Neutrophil (primary cell): Measurements from ENCODE around the gene GEN1.

Experiments
- H3K27ac ChIP-seq: fragments of 200-600 bp; sonication (generic); 2 replicates; pipeline ENCODE4 v1.5.1; 2016; ENCODE audit warnings: mild to moderate bottlenecking, moderate library complexity
- H3K27me3 ChIP-seq: fragments of 200-600 bp; sonication (generic); 2 replicates; pipeline ENCODE4 v1.6.0; 2016; ENCODE audit warnings: mild to moderate bottlenecking
- H3K36me3 ChIP-seq: fragments of 200-600 bp; sonication (generic); 2 replicates; pipeline ENCODE4 v1.5.1; 2017
- H3K4me1 ChIP-seq, 2 experiments: fragments of 200-600 bp in 1 of 2; sonication (generic) in 1 of 2; 1 replicate in 1 of 2; 2 replicates in 1 of 2; pipeline versions ENCODE4 v1.5.1 to v1.6.1; 2013 to 2016; ENCODE audit warnings: low read depth in 1 of 2, low read length in 1 of 2, mild to moderate bottlenecking in 1 of 2, moderate library complexity in 1 of 2; ENCODE audit not compliant: control insufficient read depth in 1 of 2, insufficient read depth in 1 of 2
- H3K4me3 ChIP-seq, 2 experiments: fragments of 200-600 bp in 1 of 2; sonication (generic) in 1 of 2; 1 replicate in 1 of 2; 2 replicates in 1 of 2; pipeline ENCODE4 v1.5.1; 2013 to 2016; ENCODE audit warnings: low read depth in 1 of 2, low read length in 1 of 2, mild to moderate bottlenecking in 1 of 2, moderate library complexity in 1 of 2
- H3K9me3 ChIP-seq: fragments of 200-600 bp; sonication (generic); 2 replicates; pipeline ENCODE4 v1.5.1; 2016
- CTCF ChIP-seq: fragments of 200-600 bp; sonication (generic); IDR thresholded peaks from 2 replicates; pipeline ENCODE4 v1.5.1; 2016; ENCODE audit warnings: antibody characterized with exemption

GEN1 gene

GRCh38 chr2:17772532-17772931 lies 18.6 kb downstream of the GEN1 start:
- Histone ChIP-seq H3K36me3 (peaks cover 38% of the 10 kb centered on the region), H3K4me1 (no peaks in the 10 kb centered on the region), H3K27me3 (no peaks in the 10 kb centered on the region), H3K9me3 (no peaks in the 10 kb centered on the region), H3K27ac (no peak overlapping the region), H3K4me3 (no peak overlapping the region)
- no peak for TF ChIP-seq CTCF

DNA sequence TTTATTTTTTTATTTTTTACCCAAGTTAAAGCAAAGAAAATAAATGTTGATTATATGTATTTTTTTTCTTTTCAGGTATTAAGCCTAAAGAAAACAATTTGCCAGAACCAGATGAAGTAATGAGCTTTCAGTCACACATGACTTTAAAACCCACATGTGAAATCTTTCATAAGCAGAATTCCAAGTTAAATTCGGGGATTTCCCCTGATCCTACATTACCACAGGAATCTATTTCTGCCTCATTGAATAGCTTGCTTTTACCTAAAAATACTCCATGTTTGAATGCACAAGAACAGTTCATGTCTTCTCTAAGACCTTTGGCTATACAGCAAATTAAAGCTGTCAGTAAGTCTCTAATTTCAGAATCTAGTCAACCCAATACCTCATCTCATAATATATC lies 26.6 kb downstream of the GEN1 start:
- Histone ChIP-seq H3K36me3 (peaks cover 29% of the 10 kb centered on the region), H3K27me3 (no peaks in the 10 kb centered on the region), H3K4me3 (no peak overlapping the region), H3K27ac (no peak overlapping the region), H3K9me3 (no peaks in the 10 kb centered on the region), H3K4me1 (no peaks in the 10 kb centered on the region)
- no peak for TF ChIP-seq CTCF

DNA sequence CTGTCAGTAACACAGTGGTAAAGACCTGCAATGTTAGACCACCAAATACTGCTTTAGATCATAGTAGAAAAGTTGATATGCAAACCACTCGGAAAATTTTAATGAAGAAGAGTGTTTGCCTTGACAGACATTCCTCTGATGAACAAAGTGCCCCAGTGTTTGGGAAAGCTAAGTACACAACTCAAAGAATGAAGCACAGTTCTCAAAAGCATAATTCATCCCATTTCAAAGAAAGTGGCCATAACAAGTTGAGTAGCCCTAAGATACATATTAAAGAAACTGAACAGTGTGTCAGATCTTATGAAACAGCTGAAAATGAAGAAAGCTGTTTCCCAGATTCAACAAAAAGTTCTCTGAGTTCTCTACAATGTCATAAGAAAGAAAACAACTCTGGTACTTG lies 27.5 kb downstream of the GEN1 start:
- Histone ChIP-seq H3K27ac (no peak overlapping the region), H3K4me3 (no peak overlapping the region), H3K27me3 (no peaks in the 10 kb centered on the region), H3K9me3 (no peaks in the 10 kb centered on the region), H3K4me1 (no peaks in the 10 kb centered on the region), H3K36me3 (peaks cover 24% of the 10 kb centered on the region)
- TF ChIP-seq CTCF = no peak

GRCh38 chr2:17786727-17787126 lies 32.8 kb downstream of the GEN1 start:
- no peaks in the 10 kb centered on the region for H3K36me3 ChIP-seq
- no peak for TF ChIP-seq CTCF
- H3K9me3 ChIP-seq = no peaks in the 10 kb centered on the region

GRCh38 chr2:17788773-17789172 lies 34.8 kb downstream of the GEN1 start:
- TF ChIP-seq CTCF = no peak

More at GRCh38 chr2:17786727-17787126, 32.8 kb downstream of the GEN1 start:
- Histone ChIP-seq H3K4me1 (no peaks in the 10 kb centered on the region), H3K27me3 (peaks cover 21% of the 10 kb centered on the region), H3K27ac (no peak overlapping the region), H3K4me3 (no peak overlapping the region)

DNA sequence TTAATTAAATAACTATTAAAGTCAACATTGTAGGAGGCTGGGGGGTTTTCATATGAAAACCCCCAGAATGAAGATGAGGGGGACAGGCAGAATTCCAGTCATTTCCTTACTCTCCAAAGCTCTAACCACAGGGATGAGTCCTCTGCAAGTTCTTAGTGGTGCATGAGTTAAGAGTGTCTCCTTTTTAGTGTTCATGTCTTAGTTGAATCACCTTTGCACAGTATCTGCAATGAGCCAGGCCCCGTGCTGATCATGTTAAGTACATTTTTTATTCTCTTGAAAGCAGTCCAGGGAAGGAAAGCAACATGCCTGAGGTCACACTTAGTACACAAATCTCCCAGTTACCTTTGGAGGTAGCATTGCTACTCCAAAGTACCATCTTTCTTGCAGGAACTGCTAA lies 36.6 kb downstream of the GEN1 start:
- Histone ChIP-seq H3K9me3 (no peaks in the 10 kb centered on the region), H3K4me1 (no peaks in the 10 kb centered on the region), H3K4me3 (no peak overlapping the region), H3K36me3 (no peaks in the 10 kb centered on the region), H3K27ac (no peak overlapping the region), H3K27me3 (peaks cover 27% of the 10 kb centered on the region)
- TF ChIP-seq CTCF = no peak

More at GRCh38 chr2:17788773-17789172, 34.8 kb downstream of the GEN1 start:
- Histone ChIP-seq H3K27ac (no peak overlapping the region), H3K9me3 (no peaks in the 10 kb centered on the region), H3K4me3 (no peak overlapping the region), H3K27me3 (peaks cover 27% of the 10 kb centered on the region), H3K36me3 (no peaks in the 10 kb centered on the region), H3K4me1 (no peaks in the 10 kb centered on the region)
